Measurements from ENCODE around the gene THEM4.

The THEM4 gene

DNA sequence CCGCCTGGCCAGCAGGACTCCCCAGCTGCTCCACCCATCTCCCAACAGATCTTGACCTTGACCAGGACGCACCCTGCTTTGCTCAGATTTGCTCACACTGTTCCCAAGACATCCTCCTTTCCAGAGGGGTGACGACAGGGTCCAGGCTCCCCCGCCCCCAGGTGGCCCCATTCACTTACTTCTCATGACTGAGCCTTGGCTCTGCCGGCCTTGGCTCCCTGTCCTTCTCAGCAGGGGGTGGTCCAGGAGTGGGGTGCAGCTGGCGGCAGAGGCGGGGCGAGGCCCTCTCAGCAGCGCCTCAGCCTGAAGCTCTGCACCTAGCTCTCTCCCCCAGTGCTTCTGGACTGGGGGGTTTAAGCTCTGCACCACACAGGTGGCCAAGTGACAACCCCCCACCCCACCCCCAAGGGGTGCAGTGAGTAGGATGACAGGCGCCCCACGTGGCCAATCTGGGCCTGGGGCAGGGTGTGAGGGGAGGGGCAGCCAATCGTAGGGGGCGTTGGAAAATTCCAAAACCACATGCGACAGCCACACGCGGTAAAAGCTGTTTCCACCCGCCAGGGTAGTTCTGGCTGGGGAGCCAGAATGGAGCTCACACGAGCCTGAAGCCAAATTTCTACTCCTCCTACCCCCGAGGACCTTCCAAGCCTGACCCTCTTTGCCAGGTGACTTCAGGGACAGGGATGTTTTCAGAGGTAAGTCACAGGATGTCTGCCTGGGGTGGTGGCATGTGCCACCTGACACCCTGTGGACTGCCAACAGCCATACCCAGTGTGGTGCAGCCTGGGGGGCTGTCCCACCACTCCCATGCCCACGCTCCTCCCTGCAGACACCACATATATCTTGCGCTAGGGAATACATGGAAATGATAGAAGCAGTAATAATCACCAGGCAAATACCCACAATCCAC lies 83.3 kb downstream of the THEM4 start:
- no peaks in the 10 kb centered on the region for H3K27me3 ChIP-seq (ENCODE audit: insufficient read depth, low read depth, severe bottlenecking)
- no peak overlapping the region for H3K4me3 ChIP-seq (ENCODE audit: low read depth, low read length)
- TF ChIP-seq, protein P1, sequence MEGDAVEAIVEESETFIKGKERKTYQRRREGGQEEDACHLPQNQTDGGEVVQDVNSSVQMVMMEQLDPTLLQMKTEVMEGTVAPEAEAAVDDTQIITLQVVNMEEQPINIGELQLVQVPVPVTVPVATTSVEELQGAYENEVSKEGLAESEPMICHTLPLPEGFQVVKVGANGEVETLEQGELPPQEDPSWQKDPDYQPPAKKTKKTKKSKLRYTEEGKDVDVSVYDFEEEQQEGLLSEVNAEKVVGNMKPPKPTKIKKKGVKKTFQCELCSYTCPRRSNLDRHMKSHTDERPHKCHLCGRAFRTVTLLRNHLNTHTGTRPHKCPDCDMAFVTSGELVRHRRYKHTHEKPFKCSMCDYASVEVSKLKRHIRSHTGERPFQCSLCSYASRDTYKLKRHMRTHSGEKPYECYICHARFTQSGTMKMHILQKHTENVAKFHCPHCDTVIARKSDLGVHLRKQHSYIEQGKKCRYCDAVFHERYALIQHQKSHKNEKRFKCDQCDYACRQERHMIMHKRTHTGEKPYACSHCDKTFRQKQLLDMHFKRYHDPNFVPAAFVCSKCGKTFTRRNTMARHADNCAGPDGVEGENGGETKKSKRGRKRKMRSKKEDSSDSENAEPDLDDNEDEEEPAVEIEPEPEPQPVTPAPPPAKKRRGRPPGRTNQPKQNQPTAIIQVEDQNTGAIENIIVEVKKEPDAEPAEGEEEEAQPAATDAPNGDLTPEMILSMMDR (IDR thresholded peaks at IDR 0.05; ENCODE audit: low read depth, low read length), result no peak
- DNase-seq, result peak; percentile 56
- no peaks in the 10 kb centered on the region for H3K36me3 ChIP-seq
- no peak overlapping the region for H3K27ac ChIP-seq
- H3K9me3 ChIP-seq (ENCODE audit: severe bottlenecking), result no peaks in the 10 kb centered on the region

GRCh38 chr1:151825204-151825603 lies 84.1 kb downstream of the THEM4 start:
- no peaks in the 10 kb centered on the region for H3K36me3 ChIP-seq
- H3K27me3 ChIP-seq (ENCODE audit: insufficient read depth, low read depth, severe bottlenecking), result no peaks in the 10 kb centered on the region
- H3K27ac ChIP-seq, result no peak overlapping the region
- no peaks in the 10 kb centered on the region for H3K9me3 ChIP-seq (ENCODE audit: severe bottlenecking)
- TF ChIP-seq, protein P1 (IDR thresholded peaks at IDR 0.05; ENCODE audit: low read depth, low read length), result no peak
- no peak overlapping the region for H3K4me3 ChIP-seq (ENCODE audit: low read depth, low read length)
- no peak for DNase-seq

Data from WERI-Rb-1 (cell line).